Kidney (tissue), 14 donors: ENCODE results near the gene RTL1. TPM values are rescaled to one million over a fixed set of nuclear protein-coding genes. Genes with fewer than 3 reads are reported as not detected.
A peak's percentile ranks its signal among the peaks of the same experiment; 100 is the strongest.

Experiments
- DNase-seq, 5 donors: peaks; one replicate each; pipeline ENCODE4 v3.0.0-alpha.2; 2013 to 2020
- FAIRE-seq: peaks from 2 replicates; lab custom pipeline; 2012; peaks lifted over from hg19 to GRCh38; lab: Jason Lieb, UNC
- H3K27ac ChIP-seq, 2 donors: one replicate each; pipeline ENCODE4 v1.7.0; 2013; ENCODE audit warnings: low read depth in 2 of 2, low read length in 2 of 2, inconsistent platforms in 1 of 2
- H3K27me3 ChIP-seq: one replicate; pipeline ENCODE4 v1.7.1; 2013; ENCODE audit warnings: low read length, inconsistent platforms; ENCODE audit not compliant: control insufficient read depth, insufficient read depth
- H3K36me3 ChIP-seq, 3 donors: one replicate each; pipeline versions ENCODE4 v1.7.0 to v1.7.1; 2013; ENCODE audit warnings: low read length in 3 of 3, control low read depth in 1 of 3, inconsistent platforms in 1 of 3; ENCODE audit not compliant: insufficient read depth in 3 of 3, control insufficient read depth in 2 of 3
- H3K4me1 ChIP-seq, 3 donors: one replicate each; pipeline versions ENCODE4 v1.7.0 to v1.7.1; 2013; ENCODE audit warnings: low read length in 3 of 3, inconsistent platforms in 1 of 3, low read depth in 1 of 3; ENCODE audit not compliant: control insufficient read depth in 2 of 3, insufficient read depth in 2 of 3
- H3K4me3 ChIP-seq, 3 donors: one replicate each; pipeline versions ENCODE4 v1.7.0 to v1.8.1; 2013; ENCODE audit warnings: low read length in 3 of 3, control low read depth in 1 of 3, inconsistent platforms in 1 of 3
- H3K9ac ChIP-seq, 3 donors: one replicate each; pipeline versions ENCODE4 v1.7.0 to v1.7.1; 2013; ENCODE audit warnings: low read length in 3 of 3, control low read depth in 1 of 3, inconsistent platforms in 1 of 3
- H3K9me3 ChIP-seq, 3 donors: one replicate each; pipeline versions ENCODE4 v1.7.0 to v1.7.1; 2013; ENCODE audit warnings: low read length in 3 of 3, control low read depth in 1 of 3, inconsistent platforms in 1 of 3; ENCODE audit not compliant: control insufficient read depth in 2 of 3, insufficient read depth in 1 of 3
- intact Hi-C: fragments of 100-400 bp; cut with DNase I; formaldehyde crosslinking; loops from one replicate; pipeline ENCODE4 v1.11.1; 2022
- polyA plus RNA-seq: library from polyadenylated mRNA; stranded (reverse); fragments of 350-450 nt; fragmentation: Illumina TruSeq; extraction: RNeasy Lipid Tissue Mini Kit (QIAGEN cat#74804); gene quantifications from one replicate; pipeline ENCODE4 v1.2.3, GENCODE V29; 2014; ENCODE audit warnings: low read depth, low replicate concordance; ENCODE audit not compliant: insufficient read depth
- total RNA-seq: library from RNA; stranded (reverse); fragmentation: NEBNext Ultra II Directional; extraction: Animal tissue kit (Norgen Biotek cat#: 25700); gene quantifications from one replicate; pipeline ENCODE4 v1.2.1, GENCODE V29; 2021
- TF ChIP-seq, protein P1 (sequence below): IDR thresholded peaks from 3 replicates; pipeline ENCODE4 v1.5.1; 2012; ENCODE audit warnings: mild to moderate bottlenecking, moderate library complexity, borderline replicate concordance; ENCODE audit not compliant: insufficient read depth; ENCODE audit errors: extremely low read depth
- donor health status: control.
- donor health status: control.
- donor health status: control.
- donor health status: control.
- donor health status: control.
- donor health status: DM: yes; HTN: yes; CAD: no.
- donor health status: Normal renal cell carcinoma (clear cell type).

The RTL1 gene
- total and polyA plus RNA-seq, 2 donors from 2014 or later, result not detected

GRCh38 chr14:100872259-100873095, 31.0 kb downstream of the RTL1 start:
- H3K9me3 ChIP-seq, result no peaks in the 10 kb centered on the region
- DNase-seq (peak in 3 of 5 donors; percentile 21 to 41 (median 37)), FAIRE-seq (no peak)
- H3K27ac ChIP-seq, result no peak overlapping the region
- intact Hi-C loops, result no loop called here
- no peak overlapping the region for H3K9ac ChIP-seq
- H3K27me3 ChIP-seq, result no peaks in the 10 kb centered on the region
- TF ChIP-seq, protein P1, sequence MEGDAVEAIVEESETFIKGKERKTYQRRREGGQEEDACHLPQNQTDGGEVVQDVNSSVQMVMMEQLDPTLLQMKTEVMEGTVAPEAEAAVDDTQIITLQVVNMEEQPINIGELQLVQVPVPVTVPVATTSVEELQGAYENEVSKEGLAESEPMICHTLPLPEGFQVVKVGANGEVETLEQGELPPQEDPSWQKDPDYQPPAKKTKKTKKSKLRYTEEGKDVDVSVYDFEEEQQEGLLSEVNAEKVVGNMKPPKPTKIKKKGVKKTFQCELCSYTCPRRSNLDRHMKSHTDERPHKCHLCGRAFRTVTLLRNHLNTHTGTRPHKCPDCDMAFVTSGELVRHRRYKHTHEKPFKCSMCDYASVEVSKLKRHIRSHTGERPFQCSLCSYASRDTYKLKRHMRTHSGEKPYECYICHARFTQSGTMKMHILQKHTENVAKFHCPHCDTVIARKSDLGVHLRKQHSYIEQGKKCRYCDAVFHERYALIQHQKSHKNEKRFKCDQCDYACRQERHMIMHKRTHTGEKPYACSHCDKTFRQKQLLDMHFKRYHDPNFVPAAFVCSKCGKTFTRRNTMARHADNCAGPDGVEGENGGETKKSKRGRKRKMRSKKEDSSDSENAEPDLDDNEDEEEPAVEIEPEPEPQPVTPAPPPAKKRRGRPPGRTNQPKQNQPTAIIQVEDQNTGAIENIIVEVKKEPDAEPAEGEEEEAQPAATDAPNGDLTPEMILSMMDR, result no peak
- H3K36me3 ChIP-seq, result no peaks in the 10 kb centered on the region
- no peaks in the 10 kb centered on the region for H3K4me1 ChIP-seq
- H3K4me3 ChIP-seq, result no peak overlapping the region

GRCh38 chr14:100871234-100872186, 32.0 kb downstream of the RTL1 start:
- no peak overlapping the region for H3K9ac ChIP-seq
- no peaks in the 10 kb centered on the region for H3K9me3 ChIP-seq
- H3K27me3 ChIP-seq, result no peaks in the 10 kb centered on the region
- H3K27ac ChIP-seq, result no peak overlapping the region
- TF ChIP-seq, protein P1, result no peak
- no peaks in the 10 kb centered on the region for H3K4me1 ChIP-seq
- no peak for FAIRE-seq
- intact Hi-C loops, result no loop called here
- peak in 2 of 5 donors; percentile 23 to 33 for DNase-seq
- no peaks in the 10 kb centered on the region for H3K36me3 ChIP-seq
- no peak overlapping the region for H3K4me3 ChIP-seq

DNA sequence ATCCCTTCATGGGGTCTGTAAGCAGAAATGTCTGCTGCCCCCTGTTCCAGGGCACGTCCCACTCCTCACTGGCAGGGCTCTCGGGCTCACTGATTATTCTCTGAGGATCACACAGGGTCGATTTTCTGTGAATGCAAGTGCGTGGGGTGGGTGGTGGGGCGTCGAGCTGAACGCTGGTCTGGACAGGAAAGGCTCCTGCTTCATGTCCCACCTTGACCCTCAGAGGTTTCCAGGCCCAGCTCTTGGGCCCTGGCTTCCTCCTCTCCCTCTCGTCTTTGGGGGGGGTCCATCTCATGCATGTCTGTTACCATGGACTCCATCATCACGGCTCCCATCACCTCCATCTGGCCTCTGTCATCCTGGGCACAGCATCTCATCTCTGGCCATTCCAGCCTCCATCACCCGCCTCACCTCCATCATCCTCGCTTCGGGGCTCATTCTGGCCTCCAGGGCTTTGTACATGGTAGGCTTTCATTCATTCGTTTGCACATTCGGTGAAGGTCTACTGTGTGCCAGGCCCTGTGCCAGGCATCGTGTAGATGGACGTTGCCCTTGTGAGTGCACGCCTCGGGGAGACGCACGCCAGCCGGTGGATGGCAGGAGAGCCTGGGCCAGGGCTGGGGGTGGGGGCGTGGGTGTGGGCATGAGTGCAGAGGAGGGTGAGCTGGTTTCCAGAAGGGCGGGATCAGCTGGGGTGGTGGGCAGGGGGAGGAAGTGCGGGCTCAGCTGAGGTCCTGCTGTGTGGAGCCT, 34.7 kb downstream of the RTL1 start:
- Histone ChIP-seq H3K4me3 (no peak overlapping the region), H3K27ac (no peak overlapping the region), H3K36me3 (no peaks in the 10 kb centered on the region), H3K4me1 (no peaks in the 10 kb centered on the region), H3K9me3 (no peaks in the 10 kb centered on the region), H3K9ac (no peak overlapping the region), H3K27me3 (no peaks in the 10 kb centered on the region)
- DNase-seq (peak in 2 of 5 donors; percentile 19 to 33), FAIRE-seq (no peak)
- TF ChIP-seq, protein P1, result no peak
- intact Hi-C loops, result no loop called here
